ENCODE data around the gene TMEM164. TPM values are rescaled to one million over a fixed set of nuclear protein-coding genes. Genes with fewer than 3 reads are reported as not detected.

TMEM164 gene
- total RNA-seq, 6 experiments from 2014 or later, result 8.5 to 12.5 (median 9.6) TPM

DNA sequence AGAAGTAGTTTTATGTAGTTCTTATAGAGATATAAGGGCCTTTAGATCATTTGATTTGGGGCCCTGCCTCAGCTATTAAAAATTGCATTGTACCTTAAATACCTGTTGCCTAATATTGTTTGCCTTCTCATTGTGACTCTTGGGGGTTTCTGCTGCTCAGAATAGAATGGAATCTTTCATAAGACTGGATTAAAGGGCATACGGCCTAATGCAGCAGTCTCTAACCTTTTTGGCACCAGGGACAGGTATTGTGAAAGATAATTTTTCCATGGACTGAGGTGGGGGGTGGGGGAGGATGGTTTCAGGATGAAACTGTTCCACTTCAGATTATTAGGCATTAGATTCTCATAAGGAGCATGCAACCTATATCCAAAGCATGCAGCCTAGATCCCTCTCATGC lies 46.2 kb downstream of the TMEM164 start:
- Mint-ChIP-seq H3K36me3 (ENCODE audit: low read depth) (0 out of 2 replicates have a peak, but pooled peaks cover 2% of the 10 kb centered on the region), H3K4me3 (no peak overlapping the region), H3K27ac (no peak overlapping the region), H3K4me1 (ENCODE audit: low read depth) (no peaks in the 10 kb centered on the region), H3K9me3 (no peaks in the 10 kb centered on the region), H3K27me3 (ENCODE audit: insufficient read depth) (no peaks in the 10 kb centered on the region)
- no peak for DNase-seq
- TF ChIP-seq, protein P1, sequence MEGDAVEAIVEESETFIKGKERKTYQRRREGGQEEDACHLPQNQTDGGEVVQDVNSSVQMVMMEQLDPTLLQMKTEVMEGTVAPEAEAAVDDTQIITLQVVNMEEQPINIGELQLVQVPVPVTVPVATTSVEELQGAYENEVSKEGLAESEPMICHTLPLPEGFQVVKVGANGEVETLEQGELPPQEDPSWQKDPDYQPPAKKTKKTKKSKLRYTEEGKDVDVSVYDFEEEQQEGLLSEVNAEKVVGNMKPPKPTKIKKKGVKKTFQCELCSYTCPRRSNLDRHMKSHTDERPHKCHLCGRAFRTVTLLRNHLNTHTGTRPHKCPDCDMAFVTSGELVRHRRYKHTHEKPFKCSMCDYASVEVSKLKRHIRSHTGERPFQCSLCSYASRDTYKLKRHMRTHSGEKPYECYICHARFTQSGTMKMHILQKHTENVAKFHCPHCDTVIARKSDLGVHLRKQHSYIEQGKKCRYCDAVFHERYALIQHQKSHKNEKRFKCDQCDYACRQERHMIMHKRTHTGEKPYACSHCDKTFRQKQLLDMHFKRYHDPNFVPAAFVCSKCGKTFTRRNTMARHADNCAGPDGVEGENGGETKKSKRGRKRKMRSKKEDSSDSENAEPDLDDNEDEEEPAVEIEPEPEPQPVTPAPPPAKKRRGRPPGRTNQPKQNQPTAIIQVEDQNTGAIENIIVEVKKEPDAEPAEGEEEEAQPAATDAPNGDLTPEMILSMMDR (IDR thresholded peaks at IDR 0.05), result no peak

DNA sequence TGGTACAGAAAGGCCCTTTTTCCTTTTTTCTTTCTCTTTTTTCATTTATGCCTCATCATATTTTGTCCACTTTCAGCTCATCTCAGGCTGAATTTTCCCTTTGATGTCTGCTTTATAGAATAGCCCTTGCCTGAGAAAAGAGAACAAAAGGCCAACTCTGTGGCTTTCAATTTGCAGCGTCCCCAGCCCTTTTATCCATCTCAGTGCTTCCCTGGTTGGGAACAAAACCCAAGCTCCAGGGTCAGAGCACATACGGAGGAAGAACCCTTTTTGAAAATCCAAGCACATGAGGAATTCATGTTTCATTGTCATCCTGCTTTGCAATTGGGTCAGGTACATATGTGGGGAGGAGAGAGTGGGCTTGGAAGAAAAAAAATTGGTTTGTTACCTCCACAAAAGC lies 47.5 kb downstream of the TMEM164 start:
- Mint-ChIP-seq H3K36me3 (ENCODE audit: low read depth) (0 out of 2 replicates have a peak, but pooled peaks cover 5% of the 10 kb centered on the region), H3K27ac (no peak overlapping the region)

DNA sequence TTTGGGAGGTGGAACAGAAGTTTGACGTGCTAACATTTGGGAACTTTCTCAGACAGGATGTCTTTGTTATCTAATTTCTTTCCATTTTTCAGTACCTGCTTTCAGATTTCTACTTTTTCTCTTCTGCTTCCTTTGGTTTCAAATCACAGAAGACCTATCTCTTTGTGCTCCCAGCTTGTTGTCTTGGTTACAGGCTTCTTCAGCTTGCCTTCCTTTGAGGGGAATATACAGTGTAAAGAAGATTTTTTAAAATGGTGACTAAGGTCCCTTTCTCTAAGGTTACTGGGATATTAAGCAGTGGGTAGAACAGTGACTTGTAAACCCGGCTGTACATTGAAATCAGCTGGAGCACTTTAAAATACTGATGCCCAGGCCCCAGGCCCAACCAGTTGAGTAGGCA lies 48.0 kb downstream of the TMEM164 start:
- TF ChIP-seq, protein P1 (IDR thresholded peaks at IDR 0.05), result no peak

More for the DNA sequence above, 47.5 kb downstream of the TMEM164 start:
- Mint-ChIP-seq H3K4me3 (no peak overlapping the region), H3K27me3 (ENCODE audit: insufficient read depth) (no peaks in the 10 kb centered on the region), H3K4me1 (ENCODE audit: low read depth) (peaks cover 1% of the 10 kb centered on the region; the same call in 1 of the 2 replicates), H3K9me3 (no peaks in the 10 kb centered on the region)
- TF ChIP-seq, protein P1 (IDR thresholded peaks at IDR 0.05), result no peak
- DNase-seq, result no peak

DNA sequence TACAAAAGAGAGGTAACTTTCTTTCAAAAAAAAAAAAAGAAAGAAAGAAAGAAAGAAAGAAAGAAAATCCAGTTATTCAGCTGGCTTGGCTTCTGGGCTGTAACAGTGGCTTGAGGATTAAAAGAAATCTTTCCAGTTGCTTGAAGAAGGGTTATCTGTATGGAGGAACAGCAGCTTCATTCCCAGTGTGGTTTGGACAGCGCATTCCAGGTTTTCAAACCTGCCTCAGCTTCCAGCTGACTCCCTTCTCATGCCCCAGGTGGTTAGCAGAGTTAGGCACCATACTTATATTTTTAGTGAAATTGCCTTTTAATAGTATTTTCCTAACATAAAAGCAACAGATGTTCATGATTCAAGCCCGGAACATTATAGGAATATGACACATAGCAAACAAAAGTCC lies 48.6 kb downstream of the TMEM164 start:
- TF ChIP-seq, protein P1 (IDR thresholded peaks at IDR 0.05), result no peak

More for the DNA sequence above, 48.0 kb downstream of the TMEM164 start:
- Mint-ChIP-seq H3K4me1 (ENCODE audit: low read depth) (peaks cover 6% of the 10 kb centered on the region; the same call in 1 of the 2 replicates), H3K27me3 (ENCODE audit: insufficient read depth) (no peaks in the 10 kb centered on the region), H3K27ac (no peak overlapping the region), H3K36me3 (ENCODE audit: low read depth) (0 out of 2 replicates have a peak, but pooled peaks cover 5% of the 10 kb centered on the region), H3K4me3 (no peak overlapping the region), H3K9me3 (no peaks in the 10 kb centered on the region)
- DNase-seq, result no peak

DNA sequence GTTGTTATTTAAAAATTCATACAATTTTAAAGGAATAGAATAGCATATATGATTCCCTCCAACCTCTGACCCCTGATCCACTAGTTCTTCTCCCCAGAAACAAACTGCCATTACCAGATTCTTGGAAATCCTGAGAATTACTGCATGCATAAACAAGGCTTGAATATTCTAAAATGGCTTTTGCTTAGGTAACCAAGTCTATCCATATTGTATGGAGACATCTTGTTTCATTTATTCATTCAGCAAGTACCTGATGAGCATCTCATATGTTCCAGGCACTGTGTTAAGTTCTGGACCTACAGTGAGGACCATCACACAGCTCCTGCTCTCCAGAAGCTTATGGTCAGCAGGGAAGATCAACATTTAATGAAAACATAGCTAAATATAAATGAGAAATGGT lies 49.4 kb downstream of the TMEM164 start:
- Mint-ChIP-seq H3K4me1 (ENCODE audit: low read depth) (peaks cover 6% of the 10 kb centered on the region; the same call in 1 of the 2 replicates), H3K27ac (no peak overlapping the region), H3K27me3 (ENCODE audit: insufficient read depth) (no peaks in the 10 kb centered on the region), H3K4me3 (no peak overlapping the region), H3K36me3 (ENCODE audit: low read depth) (0 out of 2 replicates have a peak, but pooled peaks cover 5% of the 10 kb centered on the region), H3K9me3 (no peaks in the 10 kb centered on the region)
- DNase-seq, result no peak
- TF ChIP-seq, protein P1 (IDR thresholded peaks at IDR 0.05), result no peak

More for the DNA sequence above, 48.6 kb downstream of the TMEM164 start:
- Mint-ChIP-seq H3K9me3 (no peaks in the 10 kb centered on the region), H3K4me1 (ENCODE audit: low read depth) (peaks cover 6% of the 10 kb centered on the region; the same call in 1 of the 2 replicates), H3K4me3 (no peak overlapping the region), H3K27ac (no peak overlapping the region), H3K27me3 (ENCODE audit: insufficient read depth) (no peaks in the 10 kb centered on the region), H3K36me3 (ENCODE audit: low read depth) (0 out of 2 replicates have a peak, but pooled peaks cover 5% of the 10 kb centered on the region)
- no peak for DNase-seq

Measured in HFFc6 (cell line).